HG02884 (cell line): ENCODE measurements around the gene APLN.

Experiments
- ATAC-seq: cut with Tn5 transposase; IDR thresholded peaks from one replicate; pipeline ENCODE4 v1.9.1; 2021; ENCODE audit warnings: mild to moderate bottlenecking, moderate library complexity; ENCODE audit not compliant: unreplicated experiment

Gene APLN

DNA sequence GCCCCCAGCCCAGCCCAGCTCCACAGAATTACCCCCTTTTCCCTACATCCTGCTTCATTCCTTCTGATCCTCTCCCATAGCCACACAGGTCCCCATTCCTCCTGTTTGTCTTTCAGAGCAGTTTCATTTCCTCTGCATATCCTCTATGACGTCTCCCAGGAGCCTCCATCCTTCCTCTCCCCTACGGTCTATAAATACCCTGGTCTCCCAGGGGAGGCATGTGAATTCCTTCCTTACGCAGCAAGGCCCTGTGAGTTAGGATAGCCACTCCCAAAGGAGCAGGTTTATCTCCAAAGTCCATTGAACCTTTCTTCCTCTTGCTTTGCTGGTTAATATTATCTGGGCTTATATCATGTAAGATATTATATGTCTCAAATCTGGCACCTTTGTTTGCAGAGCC lies 8.4 kb upstream of the APLN start:
- no peak for ATAC-seq

DNA sequence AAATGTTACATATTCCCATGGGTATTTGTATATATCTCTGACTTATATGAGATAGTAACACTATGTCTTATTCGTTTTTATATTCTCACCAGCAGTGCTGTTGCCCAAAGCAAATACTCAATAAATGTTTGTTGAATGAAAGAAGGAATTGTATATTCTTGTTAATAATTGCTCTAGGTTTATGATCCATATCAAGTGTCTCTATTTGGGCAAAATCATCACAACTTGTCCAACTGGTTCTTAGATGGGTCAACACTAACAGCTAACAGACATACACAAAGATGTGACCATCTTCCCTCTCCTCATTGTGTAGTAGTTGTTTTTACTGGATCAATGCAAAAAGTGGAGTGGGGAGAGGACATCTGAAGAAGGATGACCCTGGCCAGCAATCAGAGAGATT lies 6.6 kb upstream of the APLN start:
- ATAC-seq, result no peak

DNA sequence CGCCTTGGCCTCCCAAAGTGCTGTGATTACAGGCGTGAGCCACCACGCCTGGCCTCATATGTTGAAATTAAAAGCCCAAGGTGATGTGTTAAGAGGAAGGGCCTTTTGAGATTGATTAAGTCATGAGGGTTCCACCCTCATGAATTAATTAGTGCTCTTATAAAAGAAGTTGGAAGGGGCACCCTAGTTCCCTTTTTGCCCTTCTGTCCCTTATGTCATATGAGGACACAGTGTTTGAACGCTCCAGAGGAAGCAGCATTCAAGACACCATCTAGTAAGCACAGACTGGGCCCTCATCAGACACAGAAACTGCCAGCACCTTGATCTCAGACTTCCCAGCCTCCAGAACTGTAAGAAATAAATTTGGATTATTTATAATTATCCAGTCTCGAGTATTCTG lies 5.1 kb upstream of the APLN start:
- no peak for ATAC-seq

DNA sequence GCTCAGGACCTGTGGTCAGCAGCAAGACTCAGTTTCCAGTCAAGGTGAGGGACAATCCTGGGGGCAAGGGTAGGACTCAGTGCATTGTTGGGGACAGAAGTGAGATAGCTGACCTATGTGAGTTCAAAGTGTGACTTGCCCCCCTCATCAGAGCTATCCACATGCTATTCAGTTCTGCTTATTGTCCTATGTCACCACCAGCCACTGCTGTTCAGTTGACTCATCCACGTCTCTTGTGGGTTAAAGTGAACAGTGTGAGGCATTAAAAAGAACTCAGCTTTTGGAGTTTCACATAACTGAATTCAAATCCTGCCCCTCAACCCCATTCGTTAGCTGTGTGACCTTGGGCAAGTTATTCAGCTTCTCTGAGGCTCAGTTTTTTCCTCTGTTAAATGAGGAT lies 4.4 kb upstream of the APLN start:
- no peak for ATAC-seq

DNA sequence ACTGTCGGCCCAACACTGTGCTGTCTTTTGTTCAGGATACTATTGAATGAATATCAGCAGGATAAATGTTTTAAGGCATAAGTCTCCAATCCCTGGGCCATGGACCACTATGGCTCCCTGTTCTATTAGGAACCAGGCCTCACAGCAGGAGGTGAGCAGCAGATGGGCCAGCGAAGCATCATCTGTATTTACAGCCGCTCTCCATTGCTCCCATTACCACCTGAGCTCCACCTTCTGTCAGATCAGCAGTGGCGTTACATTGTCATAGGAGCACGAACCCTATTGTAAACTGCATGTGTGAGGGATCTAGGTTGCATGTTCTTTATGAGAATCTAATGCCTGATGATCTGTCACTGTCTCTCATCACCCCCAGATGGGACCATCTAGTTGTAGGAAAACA lies 3.7 kb upstream of the APLN start:
- ATAC-seq, result no peak

DNA sequence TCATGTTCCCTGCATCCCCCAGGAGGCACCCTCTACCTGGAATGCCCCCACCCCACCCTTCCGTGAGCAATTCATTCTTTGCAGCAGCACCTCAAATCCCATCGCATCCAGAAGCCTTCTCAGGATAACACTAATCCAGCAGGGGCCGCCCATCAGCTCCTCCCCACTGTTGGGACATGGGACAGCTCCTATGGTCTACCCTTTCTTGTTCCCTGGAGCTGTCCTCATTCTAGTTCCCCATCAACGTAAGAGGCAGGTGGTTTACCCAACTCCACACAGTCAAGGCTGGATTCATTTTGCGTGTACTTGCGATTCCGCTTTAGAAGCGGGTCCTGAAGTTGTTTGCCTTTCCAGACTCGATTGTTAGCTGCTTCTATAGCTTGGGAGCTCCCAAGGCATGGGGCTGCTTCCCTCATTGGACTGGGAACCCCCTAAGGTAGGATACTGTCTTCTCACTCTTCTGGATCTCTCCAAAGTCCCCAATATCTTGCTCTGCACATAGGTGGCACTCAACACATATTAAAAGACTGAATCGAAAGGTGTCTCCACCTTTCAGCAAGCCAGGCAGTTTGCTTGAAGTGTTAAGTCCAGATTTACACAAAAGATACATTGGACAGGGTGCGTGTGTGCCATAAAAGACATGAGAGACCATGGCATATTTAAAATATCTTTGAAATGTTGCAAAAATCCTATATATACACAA lies 942 bp upstream of the APLN start:
- no peak for ATAC-seq

DNA sequence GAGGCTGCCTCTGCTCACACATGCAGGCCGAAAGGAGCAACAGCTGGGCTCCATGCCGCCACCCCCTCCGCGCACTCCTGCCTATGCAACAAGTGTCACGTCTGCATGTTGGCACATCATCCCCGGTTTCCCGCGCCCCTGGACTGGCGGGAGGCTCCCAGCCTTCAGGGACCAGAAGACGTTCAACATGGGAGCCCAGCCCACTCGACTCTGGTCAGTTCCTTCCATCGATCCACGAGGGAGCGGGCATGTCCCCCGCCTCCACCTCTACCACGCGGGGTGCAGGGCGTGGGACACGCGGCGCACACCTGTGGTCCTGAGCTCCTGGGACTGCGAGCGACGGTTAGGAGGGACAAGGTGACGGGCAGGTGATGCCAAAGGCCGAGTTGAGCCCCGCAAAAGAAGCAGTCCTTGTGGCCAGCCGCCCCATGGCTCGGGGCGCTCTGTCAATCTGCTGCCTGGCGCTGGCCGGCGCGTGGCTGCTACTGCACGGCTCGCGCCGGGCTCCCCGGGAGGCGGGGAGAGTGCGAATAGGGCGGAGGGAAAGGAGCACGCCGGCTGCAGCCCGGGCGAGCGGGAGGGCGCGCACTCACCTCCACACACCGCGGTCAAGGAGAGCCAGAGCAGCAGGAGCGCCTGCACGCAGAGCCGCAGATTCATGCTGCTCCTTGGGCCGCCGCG lies 645 bp downstream of the APLN start:
- ATAC-seq, result peak; percentile 66

DNA sequence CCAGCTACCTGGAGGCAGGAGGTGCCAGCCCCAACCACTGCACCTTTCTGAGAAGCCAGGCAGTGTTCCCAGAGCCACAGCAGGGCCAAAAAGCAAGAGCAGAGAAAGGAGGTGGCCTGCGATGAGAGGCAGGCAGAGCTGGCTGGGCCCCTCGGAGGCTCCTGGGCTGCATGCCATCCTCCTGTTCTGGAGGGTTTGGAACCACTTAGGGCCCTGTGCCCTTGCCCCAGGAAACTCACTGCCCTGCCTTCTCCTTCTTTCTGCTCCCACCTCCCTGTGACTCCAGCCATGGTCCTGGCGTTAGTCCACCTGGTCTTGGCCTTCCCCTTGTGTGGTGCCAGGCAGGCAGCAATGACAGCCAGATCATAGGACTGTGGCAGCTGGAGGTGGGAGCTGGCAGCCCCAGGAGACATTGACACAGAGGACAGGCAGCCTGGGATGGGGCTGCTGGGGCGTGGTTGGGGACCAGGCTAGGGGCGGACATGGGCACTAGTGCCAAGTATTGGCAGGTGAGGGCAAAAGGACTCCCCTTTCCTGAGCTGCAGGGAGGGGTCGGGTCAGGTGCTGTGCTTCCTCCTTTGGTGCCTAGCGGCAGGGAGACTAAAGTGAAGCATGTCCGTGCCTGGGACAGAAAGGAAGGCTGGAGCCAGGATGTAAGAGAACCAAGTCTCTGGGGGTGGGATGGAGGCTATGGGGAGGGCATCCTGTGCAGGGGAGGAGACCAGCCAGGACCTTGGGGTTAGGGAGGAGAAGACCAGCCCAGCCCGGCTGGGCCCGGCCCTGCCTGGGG lies 1.4 kb downstream of the APLN start:
- no peak for ATAC-seq

DNA sequence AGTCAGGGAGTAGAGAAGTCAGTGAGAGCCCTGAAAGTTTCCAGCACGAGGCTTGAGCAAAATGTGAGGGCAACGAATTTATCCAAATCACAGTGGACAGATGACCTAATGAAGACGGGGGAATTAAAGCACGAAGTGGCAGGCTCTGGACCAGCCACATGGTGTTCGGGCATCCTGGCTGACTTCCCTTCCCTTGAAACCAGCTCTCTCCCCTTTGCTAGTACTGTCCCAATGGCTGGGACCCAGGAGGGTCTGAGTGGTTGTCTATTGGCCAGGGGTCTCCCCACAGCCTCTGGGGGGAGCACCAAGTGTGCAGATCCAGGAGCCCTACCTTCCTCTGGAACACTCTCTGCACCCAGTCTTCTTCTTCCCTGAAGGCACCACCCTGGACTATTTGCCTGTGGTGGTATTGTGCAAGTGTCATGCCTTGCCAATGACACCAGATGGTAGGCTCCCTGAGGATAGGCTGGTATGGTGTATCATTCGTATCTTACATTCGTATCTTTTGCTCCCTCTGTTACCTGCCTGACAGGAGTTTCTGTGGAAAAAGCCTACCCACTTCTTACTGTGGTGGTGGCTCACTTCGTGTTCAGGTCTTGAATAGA lies 2.1 kb downstream of the APLN start:
- ATAC-seq, result no peak

DNA sequence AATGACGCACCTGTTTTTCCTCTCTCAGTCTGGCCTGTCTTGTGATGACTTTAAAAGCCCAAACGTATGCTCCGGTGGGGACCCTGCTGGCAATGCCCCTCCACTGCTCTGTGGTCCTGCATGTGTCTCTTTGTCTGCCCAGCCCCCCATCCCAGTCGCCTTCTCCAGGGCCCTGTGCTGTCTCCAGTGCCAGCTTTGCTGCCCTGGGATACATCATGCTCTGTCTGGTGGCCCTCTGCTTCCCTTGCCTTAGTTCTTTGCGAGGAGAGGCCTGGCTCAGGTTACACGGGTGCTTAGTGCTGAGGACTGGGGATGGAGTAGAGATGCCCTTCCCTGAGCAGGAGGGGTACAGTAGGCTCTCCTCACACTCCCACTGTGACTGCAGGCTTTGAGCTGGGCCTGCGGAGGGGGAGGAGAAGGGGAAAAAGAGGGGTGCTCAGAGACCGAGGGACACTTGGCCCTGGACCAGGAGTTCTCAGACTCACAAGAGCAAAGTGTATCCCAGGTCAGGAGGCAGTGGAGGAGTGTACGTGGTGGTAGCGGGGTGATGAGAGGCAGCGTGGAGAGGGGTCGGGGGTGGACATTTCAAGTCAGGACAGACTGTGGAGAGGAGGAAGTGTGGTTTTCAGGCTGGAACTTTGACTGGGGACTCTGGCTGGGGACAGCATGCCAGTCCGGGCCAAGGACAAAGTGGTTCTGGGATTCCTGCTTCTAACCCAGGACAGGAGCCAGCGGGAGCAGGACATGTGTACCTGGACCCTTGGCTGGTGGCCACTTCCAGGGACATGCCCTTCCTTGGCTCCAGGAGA lies 2.8 kb downstream of the APLN start:
- ATAC-seq, result no peak

DNA sequence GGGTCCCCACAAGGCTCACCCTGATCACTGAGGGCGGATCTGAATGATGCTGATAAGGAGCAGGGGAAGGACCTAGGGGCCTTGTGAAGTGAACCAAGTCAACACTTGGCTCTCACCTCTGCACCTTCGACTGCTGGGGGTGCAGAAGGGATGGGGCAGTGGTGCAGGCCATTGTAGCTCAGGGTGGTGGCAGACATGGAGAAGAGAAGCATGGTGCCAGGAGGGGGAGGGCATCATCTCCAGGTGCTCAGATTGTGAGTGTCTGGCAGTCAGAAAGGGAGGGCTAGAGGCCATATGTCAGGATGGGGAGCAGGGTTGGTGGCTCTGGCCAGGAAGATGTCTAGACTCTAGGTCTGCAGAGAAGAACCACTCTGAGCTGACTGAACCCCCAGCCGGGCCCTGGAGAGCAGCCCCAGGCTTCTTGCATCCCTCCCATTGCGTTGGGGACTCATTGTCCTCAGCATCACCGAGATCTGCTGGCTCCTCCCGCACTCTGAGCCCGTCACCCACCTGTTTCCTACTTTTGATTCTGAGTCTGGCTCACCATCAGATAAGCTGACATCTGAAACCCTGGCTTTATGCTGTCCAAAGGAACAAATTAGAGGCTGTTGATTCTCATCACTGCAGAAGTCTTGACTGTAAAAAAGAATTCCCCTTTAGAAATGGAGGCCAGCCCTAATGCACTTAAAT lies 3.8 kb downstream of the APLN start:
- ATAC-seq, result no peak

DNA sequence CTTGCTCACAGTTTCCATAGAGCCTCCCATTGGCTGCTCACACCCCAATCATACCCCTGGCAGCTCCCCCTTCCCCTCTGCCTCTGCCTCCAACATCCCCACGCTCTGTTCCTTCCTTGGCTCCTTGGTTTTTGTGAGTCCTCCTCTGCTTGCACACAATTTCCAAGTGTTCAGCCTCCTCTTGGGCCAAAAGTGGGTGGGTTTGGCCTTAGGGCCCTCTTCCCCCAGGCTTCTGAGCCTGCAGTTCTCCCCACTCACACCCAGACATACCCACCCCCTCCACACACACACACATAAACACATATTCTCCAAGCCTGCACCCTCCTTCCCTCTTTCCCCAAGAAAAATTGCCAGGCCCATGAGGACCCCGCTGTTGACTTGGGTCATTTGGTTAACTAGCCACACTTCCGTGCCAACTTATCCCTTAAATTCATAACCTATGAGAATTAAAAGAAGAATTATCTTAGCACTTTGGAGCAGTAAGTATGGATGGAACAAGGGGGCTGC lies 4.5 kb downstream of the APLN start:
- ATAC-seq, result no peak

DNA sequence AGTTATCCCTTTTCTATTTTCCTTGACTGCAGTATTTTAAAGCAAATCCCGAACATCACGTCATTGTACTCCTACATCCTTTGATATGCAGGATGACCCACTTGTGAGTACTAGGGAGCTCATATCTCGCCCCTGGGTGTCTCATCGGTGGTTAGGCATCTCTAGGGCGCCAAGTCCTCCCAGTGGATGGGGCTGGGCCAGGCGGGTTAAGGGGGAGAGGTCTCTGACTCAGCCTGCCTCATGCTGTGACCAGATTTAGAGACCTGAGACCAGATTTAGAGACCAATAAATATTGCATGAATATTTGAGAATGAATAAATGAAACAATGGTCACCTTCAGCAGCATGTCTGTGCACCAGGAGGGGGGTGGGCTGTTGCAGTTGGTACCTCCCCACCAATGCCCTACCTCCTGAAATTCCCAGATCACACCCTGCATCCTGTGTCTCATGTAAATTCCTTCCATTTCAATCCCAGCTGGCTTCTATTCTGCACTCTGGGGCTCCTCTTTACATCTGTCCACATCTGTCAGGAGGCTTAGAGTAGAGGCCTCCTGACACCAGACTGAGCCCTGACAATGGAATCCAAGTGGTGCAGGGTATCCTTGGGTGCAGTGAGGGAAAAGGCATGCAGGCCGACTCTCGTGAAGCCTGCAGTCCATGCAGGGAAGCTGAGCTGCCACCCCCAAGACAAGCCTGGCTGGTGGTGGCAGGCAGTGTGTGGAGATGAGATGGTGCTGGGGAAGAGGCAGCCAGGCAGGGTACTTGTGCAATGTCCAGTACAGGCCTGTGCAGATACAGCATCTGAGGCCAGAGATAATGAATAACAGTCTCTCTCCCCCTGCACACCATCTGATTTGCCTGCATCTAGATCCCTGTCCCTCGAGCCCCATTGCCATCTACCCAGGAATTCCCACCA lies 5.2 kb downstream of the APLN start:
- no peak for ATAC-seq

DNA sequence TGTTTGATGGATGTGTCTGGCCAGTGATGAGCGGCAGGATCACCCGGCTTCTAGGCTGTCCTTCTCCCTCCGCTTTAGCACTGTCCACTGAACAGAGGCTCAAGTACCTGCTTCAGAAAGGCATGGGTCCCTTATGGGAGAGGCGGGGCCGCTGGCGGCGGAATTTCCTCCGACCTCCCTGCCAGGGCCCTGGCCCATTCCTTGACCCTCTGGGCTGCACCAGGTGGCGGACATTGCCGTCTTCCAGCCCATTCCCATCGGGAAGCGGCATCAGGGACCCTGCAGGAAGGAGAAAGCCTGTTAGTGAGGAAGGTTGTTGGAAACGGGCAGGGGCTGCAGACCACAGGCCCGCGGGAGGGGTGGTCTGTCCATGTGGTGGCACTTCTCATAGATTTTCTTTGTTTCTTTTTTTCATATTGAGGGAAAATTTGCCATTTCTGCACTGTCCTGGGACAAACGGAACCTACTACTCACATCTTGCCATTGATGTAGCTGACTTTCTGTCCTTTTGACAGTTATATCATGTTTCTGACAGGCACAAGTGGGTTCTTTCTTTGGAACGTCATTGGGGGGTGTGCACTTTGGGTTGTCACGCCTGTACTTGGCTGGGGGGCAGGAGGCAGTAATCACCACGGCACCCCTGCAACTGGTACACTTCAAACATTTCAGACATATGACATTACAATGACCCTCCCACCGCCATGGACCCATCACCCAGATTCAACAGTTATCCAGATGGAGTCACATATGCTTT lies 6.1 kb downstream of the APLN start:
- no peak for ATAC-seq

DNA sequence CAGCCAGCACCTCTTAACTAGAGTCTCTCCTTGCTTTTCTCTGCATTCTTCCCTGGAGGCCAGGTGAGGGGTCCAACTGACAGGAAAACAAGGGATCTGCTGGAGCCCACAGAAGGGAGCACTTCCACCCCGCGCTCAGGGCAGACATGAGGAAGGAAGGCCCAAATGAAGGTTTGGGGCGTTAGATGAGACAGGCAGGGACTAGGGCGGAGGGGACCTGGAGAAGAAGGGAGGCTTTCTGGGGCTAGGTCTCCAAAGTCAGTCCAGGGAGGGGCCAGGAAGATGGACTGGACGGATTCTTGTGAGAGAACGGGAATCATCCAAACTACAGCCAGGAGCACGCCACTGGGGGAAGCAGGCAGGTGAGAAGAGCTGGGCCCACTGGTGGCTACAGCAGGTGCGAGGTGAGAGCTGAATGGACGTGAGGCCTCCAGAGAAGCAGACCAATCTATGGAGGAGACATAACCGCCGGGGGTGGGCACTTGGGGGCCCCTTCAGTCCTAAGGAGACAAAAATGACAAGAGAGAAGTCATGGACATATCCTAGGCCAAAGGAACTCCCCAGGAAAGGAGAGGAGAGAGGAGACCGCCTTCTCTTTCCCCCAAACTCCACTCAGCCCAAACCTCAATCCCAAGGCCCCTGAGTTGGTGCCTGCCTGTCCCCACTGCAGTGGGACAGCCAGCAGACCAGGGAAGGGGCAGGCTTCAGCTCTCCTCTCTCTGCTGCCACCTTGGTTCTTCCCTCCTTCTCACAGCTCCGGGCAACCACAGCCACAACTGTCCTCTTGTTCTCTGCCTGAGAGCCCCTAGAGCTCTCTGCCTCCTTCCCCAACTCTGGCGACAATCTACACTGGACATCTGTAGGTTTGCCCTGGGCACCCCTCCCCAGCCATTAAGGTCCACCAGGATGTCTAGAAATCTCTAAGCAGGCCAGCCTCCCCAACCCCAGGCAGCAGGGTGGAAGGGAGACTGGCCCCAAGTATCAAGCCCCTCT lies 7.0 kb downstream of the APLN start:
- no peak for ATAC-seq

DNA sequence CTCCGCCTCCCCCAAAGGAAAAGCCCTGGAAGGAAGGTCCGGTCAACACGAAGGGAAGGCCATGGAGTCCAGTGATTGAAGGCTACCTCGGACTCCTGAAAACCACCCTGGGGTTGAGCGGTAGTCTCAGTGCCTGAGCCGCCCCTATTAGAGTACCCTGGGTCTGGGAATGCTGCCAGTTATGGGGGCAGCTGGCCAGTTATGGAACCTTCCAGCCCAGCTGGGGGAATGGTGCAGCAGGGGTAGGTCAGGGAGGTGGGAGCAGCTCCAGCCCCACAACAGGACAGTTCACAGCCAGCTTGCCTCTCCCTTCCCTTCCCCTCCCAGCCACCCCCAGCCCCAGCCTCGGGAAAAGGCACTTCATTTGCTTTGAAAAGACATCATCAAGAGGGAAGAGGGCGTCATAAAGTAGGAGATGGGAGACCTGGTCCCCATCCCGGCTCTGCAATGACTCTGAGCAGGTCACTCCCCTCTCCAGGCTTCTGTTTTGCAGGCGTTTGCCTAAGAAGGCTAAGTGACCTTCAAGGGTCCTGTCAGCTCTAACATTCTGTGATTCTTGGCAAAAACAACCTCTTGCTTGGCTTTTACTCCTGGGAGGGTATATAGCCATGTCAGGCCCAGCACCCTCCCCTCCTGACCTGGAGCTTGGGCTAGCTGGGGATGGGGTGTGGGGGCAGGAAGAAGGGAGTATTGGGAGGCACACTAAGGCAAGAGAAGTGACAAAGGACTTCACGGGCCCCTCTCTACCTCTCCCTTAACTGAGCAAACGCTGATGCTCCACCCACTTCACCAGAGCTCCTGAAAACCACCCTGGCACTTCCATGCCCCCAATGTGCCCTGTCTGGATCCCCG lies 8.0 kb downstream of the APLN start:
- no peak for ATAC-seq
